Measurements from ENCODE around the gene CHST11.

DNA sequence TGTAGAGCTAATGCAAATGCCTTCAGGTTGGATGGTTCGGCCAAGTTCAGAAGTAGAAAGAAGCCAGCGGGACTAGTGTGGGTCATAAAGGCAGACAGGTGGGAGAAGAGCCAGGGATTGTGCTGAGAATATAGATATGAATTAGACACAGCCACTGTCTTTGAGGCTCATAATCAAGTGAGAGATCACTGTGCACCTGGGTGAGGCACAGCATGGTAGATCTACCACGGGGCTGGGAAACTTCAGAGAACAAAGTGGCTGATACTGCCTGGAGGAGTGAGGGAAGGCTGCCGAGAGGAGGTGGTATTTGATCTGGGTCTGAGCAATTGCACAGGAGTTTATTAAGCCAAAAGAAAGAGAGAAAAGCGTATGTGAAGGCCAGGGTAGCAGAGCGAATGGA lies 40.6 kb upstream of the CHST11 start:
- TF ChIP-seq, protein P1, sequence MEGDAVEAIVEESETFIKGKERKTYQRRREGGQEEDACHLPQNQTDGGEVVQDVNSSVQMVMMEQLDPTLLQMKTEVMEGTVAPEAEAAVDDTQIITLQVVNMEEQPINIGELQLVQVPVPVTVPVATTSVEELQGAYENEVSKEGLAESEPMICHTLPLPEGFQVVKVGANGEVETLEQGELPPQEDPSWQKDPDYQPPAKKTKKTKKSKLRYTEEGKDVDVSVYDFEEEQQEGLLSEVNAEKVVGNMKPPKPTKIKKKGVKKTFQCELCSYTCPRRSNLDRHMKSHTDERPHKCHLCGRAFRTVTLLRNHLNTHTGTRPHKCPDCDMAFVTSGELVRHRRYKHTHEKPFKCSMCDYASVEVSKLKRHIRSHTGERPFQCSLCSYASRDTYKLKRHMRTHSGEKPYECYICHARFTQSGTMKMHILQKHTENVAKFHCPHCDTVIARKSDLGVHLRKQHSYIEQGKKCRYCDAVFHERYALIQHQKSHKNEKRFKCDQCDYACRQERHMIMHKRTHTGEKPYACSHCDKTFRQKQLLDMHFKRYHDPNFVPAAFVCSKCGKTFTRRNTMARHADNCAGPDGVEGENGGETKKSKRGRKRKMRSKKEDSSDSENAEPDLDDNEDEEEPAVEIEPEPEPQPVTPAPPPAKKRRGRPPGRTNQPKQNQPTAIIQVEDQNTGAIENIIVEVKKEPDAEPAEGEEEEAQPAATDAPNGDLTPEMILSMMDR (IDR thresholded peaks at IDR 0.05) = no peak
- TF ChIP-seq EZH2 (IDR thresholded peaks at IDR 0.05) = no peak
- no peak for TF ChIP-seq EZH2phosphoT487 (IDR thresholded peaks at IDR 0.05)

All from neural progenitor cell (in vitro differentiated cells).